Neural cell (in vitro differentiated cells): ENCODE results near the gene REXO5. TPM values are rescaled to one million over a fixed set of nuclear protein-coding genes. Genes with fewer than 3 reads are reported as not detected.

Source experiments
- H2AFZ ChIP-seq: fragments of 200-600, 300-800 bp; sonication (generic), shearing (Covaris generic); 2 replicates; pipeline ENCODE4 v1.6.0; 2014; ENCODE audit warnings: low read depth, mild to moderate bottlenecking, antibody characterized with exemption, low read length, moderate library complexity
- H3F3A ChIP-seq: fragments of 200-600 bp; shearing (Covaris generic); 2 replicates; pipeline ENCODE4 v1.6.1; 2016; ENCODE audit warnings: mild to moderate bottlenecking, moderate library complexity, mixed read lengths, antibody characterized with exemption, low read length; ENCODE audit not compliant: insufficient read depth, poor library complexity, severe bottlenecking
- H3K27ac ChIP-seq: fragments of 200-600, 300-800 bp; sonication (generic), shearing (Covaris generic); 2 replicates; pipeline ENCODE4 v1.5.1; 2014; ENCODE audit warnings: mild to moderate bottlenecking, low read length, moderate library complexity
- H3K27me3 ChIP-seq: fragments of 300-800, 200-600 bp; sonication (generic), shearing (Covaris generic); 2 replicates; pipeline ENCODE4 v1.6.0; 2014; ENCODE audit warnings: mild to moderate bottlenecking, low read depth, low read length, moderate library complexity; ENCODE audit not compliant: insufficient read depth
- H3K36me3 ChIP-seq: fragments of 300-800, 200-600 bp; sonication (generic), shearing (Covaris generic); 2 replicates; pipeline ENCODE4 v1.5.1; 2014; ENCODE audit warnings: mild to moderate bottlenecking, antibody characterized with exemption, low read length, moderate library complexity; ENCODE audit not compliant: insufficient read depth
- H3K4me2 ChIP-seq: fragments of 300-800, 200-600 bp; sonication (generic), shearing (Covaris generic); 2 replicates; pipeline ENCODE4 v1.6.0; 2014; ENCODE audit warnings: mild to moderate bottlenecking, low read length
- H3K4me3 ChIP-seq: fragments of 300-800, 200-600 bp; sonication (generic), shearing (Covaris generic); 2 replicates; pipeline ENCODE4 v1.5.1; 2014; ENCODE audit warnings: mild to moderate bottlenecking, low read length, moderate library complexity
- H3K79me2 ChIP-seq: fragments of 200-600 bp; shearing (Covaris generic); replicated peaks from 2 replicates; pipeline ENCODE4 v1.6.0; 2014; ENCODE audit warnings: mild to moderate bottlenecking, low read length, moderate library complexity; ENCODE audit not compliant: insufficient read depth
- H3K9ac ChIP-seq: fragments of 300-800, 200-600 bp; sonication (generic), shearing (Covaris generic); 2 replicates; pipeline ENCODE4 v1.6.1; 2016; ENCODE audit warnings: mild to moderate bottlenecking, low read length, mixed read lengths
- H3K9me2 ChIP-seq: fragments of 200-600 bp; shearing (Covaris generic); 2 replicates; pipeline ENCODE4 v1.6.1; 2016; ENCODE audit warnings: mild to moderate bottlenecking, low read length, mixed read lengths; ENCODE audit not compliant: insufficient read depth
- H3K9me3 ChIP-seq: fragments of 200-600, 300-800 bp; sonication (generic), shearing (Covaris generic); 2 replicates; pipeline ENCODE4 v1.6.1; 2016; ENCODE audit warnings: mild to moderate bottlenecking, mixed run types, low read length, moderate library complexity, mixed read lengths
- H4K20me1 ChIP-seq: fragments of 200-600 bp; shearing (Covaris generic); 2 replicates; pipeline ENCODE4 v1.6.1; 2016; ENCODE audit warnings: mild to moderate bottlenecking, mixed run types; ENCODE audit not compliant: insufficient read depth
- EP300 ChIP-seq: fragments of 450-650 bp; conservative IDR thresholded peaks from 2 replicates; pipeline ENCODE4 v1.6.1; 2014; ENCODE audit warnings: antibody characterized with exemption, mild to moderate bottlenecking, moderate library complexity; ENCODE audit not compliant: poor library complexity, severe bottlenecking
- EZH2 ChIP-seq: fragments of 200-600, 300-800 bp; shearing (Covaris generic), sonication (generic); IDR thresholded peaks from 2 replicates; pipeline ENCODE4 v1.6.1; 2014; ENCODE audit warnings: antibody characterized with exemption, low read length, borderline replicate concordance, mild to moderate bottlenecking; ENCODE audit not compliant: insufficient read depth, poor library complexity, severe bottlenecking
- MXI1 ChIP-seq: fragments of 450-650 bp; conservative IDR thresholded peaks from 2 replicates; pipeline ENCODE4 v1.6.1; 2014; ENCODE audit warnings: antibody characterized with exemption, mild to moderate bottlenecking; ENCODE audit not compliant: poor library complexity, severe bottlenecking
- POLR2AphosphoS5 ChIP-seq: IDR thresholded peaks from 2 replicates; pipeline ENCODE4 v1.6.1; 2012
- RAD21 ChIP-seq: fragments of 450-650 bp; conservative IDR thresholded peaks from 2 replicates; pipeline ENCODE4 v1.6.1; 2014; ENCODE audit warnings: antibody characterized with exemption, mild to moderate bottlenecking, moderate library complexity
- SMC3 ChIP-seq: fragments of 450-650 bp; conservative IDR thresholded peaks from 2 replicates; pipeline ENCODE4 v1.6.1; 2014; ENCODE audit warnings: antibody characterized with exemption, mild to moderate bottlenecking, moderate library complexity; ENCODE audit not compliant: poor library complexity
- TAF1 ChIP-seq: IDR thresholded peaks from 2 replicates; pipeline ENCODE4 v1.6.1; 2012; ENCODE audit warnings: low read depth
- polyA plus RNA-seq: library from polyadenylated mRNA; depleted of rRNA; stranded (reverse); fragments of >200 nt; gene quantifications from 2 replicates; pipeline ENCODE4 v1.2.3, GENCODE V29; 2014
- TF ChIP-seq, protein P1 (sequence below): IDR thresholded peaks from 2 replicates; pipeline ENCODE4 v1.6.1; 2012; ENCODE audit warnings: borderline replicate concordance
- TF ChIP-seq, protein P2 (sequence below): fragments of 450-650 bp; IDR thresholded peaks from 2 replicates; pipeline ENCODE4 v1.5.1; 2014; ENCODE audit warnings: antibody characterized with exemption, mild to moderate bottlenecking, moderate library complexity; ENCODE audit not compliant: poor library complexity, severe bottlenecking

The REXO5 gene
- polyA plus RNA-seq, 1 donor from 2014 or later, result 11.2 TPM

DNA sequence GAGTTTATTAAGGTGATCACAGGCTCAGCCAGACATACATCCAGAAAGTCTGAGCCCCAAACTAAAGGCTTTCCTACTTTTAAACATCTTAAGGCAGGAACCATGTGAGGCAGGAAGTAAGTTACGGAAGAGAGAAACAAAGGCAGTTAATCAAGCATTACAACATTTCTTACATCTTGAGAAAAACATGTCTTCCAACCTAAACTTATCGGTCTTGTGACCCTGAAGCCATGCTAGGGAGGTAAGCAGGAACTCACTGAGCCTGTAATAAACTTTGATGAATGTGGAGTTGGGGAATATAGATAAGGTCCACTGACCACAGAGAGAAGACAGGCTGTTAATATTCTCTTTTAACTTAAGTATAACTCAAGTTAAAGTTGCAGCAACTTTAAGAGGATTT, 46.0 kb upstream of the REXO5 start:
- H2AFZ ChIP-seq, result no peak overlapping the region
- no peak overlapping the region for H3K27ac ChIP-seq
- no peaks in the 10 kb centered on the region for H3K9me3 ChIP-seq
- no peaks in the 10 kb centered on the region for H3K36me3 ChIP-seq
- no peak for TF ChIP-seq RAD21
- TF ChIP-seq EP300, result no peak
- TF ChIP-seq SMC3, result no peak
- TF ChIP-seq, protein P1, sequence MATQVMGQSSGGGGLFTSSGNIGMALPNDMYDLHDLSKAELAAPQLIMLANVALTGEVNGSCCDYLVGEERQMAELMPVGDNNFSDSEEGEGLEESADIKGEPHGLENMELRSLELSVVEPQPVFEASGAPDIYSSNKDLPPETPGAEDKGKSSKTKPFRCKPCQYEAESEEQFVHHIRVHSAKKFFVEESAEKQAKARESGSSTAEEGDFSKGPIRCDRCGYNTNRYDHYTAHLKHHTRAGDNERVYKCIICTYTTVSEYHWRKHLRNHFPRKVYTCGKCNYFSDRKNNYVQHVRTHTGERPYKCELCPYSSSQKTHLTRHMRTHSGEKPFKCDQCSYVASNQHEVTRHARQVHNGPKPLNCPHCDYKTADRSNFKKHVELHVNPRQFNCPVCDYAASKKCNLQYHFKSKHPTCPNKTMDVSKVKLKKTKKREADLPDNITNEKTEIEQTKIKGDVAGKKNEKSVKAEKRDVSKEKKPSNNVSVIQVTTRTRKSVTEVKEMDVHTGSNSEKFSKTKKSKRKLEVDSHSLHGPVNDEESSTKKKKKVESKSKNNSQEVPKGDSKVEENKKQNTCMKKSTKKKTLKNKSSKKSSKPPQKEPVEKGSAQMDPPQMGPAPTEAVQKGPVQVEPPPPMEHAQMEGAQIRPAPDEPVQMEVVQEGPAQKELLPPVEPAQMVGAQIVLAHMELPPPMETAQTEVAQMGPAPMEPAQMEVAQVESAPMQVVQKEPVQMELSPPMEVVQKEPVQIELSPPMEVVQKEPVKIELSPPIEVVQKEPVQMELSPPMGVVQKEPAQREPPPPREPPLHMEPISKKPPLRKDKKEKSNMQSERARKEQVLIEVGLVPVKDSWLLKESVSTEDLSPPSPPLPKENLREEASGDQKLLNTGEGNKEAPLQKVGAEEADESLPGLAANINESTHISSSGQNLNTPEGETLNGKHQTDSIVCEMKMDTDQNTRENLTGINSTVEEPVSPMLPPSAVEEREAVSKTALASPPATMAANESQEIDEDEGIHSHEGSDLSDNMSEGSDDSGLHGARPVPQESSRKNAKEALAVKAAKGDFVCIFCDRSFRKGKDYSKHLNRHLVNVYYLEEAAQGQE, result no peak
- no peak for TF ChIP-seq TAF1
- TF ChIP-seq, protein P2, sequence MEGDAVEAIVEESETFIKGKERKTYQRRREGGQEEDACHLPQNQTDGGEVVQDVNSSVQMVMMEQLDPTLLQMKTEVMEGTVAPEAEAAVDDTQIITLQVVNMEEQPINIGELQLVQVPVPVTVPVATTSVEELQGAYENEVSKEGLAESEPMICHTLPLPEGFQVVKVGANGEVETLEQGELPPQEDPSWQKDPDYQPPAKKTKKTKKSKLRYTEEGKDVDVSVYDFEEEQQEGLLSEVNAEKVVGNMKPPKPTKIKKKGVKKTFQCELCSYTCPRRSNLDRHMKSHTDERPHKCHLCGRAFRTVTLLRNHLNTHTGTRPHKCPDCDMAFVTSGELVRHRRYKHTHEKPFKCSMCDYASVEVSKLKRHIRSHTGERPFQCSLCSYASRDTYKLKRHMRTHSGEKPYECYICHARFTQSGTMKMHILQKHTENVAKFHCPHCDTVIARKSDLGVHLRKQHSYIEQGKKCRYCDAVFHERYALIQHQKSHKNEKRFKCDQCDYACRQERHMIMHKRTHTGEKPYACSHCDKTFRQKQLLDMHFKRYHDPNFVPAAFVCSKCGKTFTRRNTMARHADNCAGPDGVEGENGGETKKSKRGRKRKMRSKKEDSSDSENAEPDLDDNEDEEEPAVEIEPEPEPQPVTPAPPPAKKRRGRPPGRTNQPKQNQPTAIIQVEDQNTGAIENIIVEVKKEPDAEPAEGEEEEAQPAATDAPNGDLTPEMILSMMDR, result no peak
- no peak for TF ChIP-seq EZH2
- TF ChIP-seq POLR2AphosphoS5, result no peak
- TF ChIP-seq MXI1, result no peak
- H3K4me2 ChIP-seq, result no peak overlapping the region
- H3K27me3 ChIP-seq, result no peaks in the 10 kb centered on the region
- H3K4me3 ChIP-seq, result no peak overlapping the region
- no peaks in the 10 kb centered on the region for H3K79me2 ChIP-seq
- no peaks in the 10 kb centered on the region for H3F3A ChIP-seq
- no peaks in the 10 kb centered on the region for H3K9me2 ChIP-seq
- H4K20me1 ChIP-seq, result no peaks in the 10 kb centered on the region
- H3K9ac ChIP-seq, result no peak overlapping the region

DNA sequence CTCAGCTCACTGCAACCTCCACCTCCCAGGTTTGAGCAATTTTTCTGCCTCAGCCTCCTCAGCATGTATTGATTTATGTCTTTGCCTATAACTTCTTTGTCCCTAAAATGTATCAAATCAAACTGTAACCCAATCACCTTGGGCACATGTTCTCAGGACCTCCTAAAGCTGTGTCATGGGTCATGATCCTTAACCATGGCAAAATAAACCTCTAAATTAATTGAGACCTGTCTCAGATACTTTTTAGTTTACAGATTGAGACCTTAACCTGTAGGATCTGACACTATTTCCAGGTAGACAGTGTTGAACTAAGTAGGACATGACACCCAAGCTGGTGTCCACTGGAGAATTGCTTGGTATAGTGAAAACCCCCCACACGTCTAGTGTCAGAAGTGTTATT, 45.2 kb upstream of the REXO5 start:
- no peaks in the 10 kb centered on the region for H3K36me3 ChIP-seq
- no peaks in the 10 kb centered on the region for H3K9me3 ChIP-seq
- H3K27me3 ChIP-seq, result no peaks in the 10 kb centered on the region
- no peak overlapping the region for H2AFZ ChIP-seq
- no peaks in the 10 kb centered on the region for H3F3A ChIP-seq
- no peak overlapping the region for H3K27ac ChIP-seq
- H4K20me1 ChIP-seq, result no peaks in the 10 kb centered on the region
- H3K4me2 ChIP-seq, result no peak overlapping the region
- no peaks in the 10 kb centered on the region for H3K79me2 ChIP-seq
- TF ChIP-seq MXI1 (no peak), TAF1 (no peak), POLR2AphosphoS5 (no peak)
- H3K9ac ChIP-seq, result no peak overlapping the region
- no peaks in the 10 kb centered on the region for H3K9me2 ChIP-seq
- H3K4me3 ChIP-seq, result no peak overlapping the region
